Stimulated activated CD4-positive, alpha-beta T cell treated with anti-CD3 and anti-CD28 coated beads, Interleukin-4, amount 100 ng/mL, for 4 hours (primary cell): ENCODE data around the gene APC.
A peak's percentile ranks its signal among the peaks of the same experiment; 100 is the strongest.
"Not testable (repeated sequence)": the region's sequence is repeated elsewhere in the genome, so short reads cannot be mapped to it uniquely, and the experiment has no call there.

Experiments
- DNase-seq, 2 experiments: peaks; one replicate each; pipeline ENCODE4 v3.0.0-alpha.2; 2020

The APC gene

DNA sequence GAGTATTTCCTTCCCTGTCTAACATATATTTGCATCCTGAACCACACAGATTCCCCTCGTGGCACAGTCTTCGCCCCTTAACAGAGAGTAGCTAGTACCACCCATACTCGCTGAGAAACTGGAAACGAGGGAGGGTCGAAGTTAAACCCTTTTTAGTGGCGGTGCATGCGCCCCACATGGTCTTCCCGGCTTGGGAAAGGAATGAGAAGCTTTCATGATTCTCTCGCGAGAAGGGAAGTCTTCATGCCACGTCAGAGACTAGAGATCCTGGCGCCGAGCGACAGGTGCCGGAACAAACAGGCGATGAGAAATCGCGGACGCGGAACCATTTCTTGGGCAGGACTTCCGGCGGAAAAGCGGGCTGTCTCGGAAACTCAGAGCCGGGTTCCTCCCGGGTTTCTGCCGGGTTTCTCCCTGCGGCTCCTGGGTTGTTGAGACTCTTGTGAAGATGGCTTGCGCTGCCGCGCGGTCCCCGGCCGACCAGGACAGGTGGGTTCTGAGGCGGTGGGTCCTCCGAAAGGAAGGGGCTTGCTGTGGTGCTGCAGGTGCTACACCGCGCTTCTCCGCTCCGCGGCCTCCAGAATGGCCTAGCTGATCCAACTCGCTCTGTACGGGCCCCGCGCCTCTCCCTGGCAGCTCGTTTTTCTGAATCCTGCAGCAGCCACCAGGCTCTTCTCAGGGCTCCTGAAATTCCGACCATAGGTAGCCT is 123.4 kb downstream of the APC start, which contains the start of gene SRP19:
SRP19 (plus strand) TSS at position 359 of the 709 bp plus-strand sequence; CDS start at position 449, 90 bp downstream.
- peak; percentile 81 to 88 for DNase-seq

GRCh38 chr5:112861638-112861985 is 123.9 kb downstream of the APC start:
- no peak for DNase-seq

GRCh38 chr5:112862085-112862484 is 124.4 kb downstream of the APC start:
- no peak for DNase-seq

DNA sequence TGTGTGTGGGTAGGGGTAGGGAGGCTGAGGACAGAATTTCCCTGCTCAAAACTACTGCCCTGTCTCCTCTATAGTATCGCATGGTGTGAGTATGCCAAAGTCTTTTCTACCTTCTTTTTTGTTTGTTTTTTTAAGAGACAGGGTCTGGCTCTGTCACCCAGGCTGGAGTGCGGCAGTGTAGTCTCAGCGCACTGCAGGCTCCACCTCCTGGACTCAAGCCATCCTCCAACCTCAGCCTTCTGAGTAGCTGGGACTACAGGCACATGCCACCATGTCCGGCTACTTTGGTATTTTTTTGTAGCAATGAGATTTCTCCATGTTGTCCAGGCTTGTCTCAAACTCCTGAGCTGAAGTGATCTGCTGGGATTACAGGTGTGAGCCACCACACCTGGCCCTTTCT is 125.9 kb downstream of the APC start:
- DNase-seq, result no peak

DNA sequence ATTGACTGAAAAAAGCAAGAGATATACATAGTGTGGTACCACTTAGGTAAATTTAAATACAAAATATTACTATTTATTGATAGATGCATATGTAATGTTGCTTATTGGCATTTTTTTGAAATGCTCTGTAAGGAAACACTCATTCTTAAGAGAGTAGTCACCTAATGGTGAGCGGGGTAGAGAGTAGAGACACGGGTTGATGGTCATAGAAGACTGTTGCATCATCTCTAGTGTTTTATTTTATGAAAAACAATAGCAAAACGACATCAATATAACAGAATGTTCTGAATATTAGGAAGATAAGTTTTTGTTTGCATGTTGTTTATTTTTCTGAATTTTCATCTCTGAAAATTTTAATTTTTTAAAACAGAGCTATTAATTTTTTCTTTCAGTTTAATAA is 127.4 kb downstream of the APC start:
- no peak for DNase-seq

DNA sequence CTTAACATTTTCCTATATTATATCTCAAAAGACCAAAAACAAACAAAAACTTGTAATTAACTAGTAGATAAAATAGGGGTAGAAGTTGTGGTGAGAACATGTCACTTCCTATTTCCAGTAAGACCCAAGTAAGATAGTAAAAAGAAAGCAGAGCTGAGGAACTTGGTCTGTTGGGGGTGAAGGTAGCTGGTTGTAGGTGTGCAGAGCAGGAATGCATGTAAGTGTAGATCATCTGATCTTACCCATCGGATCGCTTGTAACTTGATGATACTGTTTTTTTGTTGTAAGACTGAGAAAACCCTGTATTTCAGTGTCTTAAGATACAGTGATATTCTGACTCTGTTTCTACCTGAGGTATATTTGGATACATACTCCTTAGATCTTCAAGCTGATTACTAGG is 129.1 kb downstream of the APC start:
- no peak for DNase-seq

DNA sequence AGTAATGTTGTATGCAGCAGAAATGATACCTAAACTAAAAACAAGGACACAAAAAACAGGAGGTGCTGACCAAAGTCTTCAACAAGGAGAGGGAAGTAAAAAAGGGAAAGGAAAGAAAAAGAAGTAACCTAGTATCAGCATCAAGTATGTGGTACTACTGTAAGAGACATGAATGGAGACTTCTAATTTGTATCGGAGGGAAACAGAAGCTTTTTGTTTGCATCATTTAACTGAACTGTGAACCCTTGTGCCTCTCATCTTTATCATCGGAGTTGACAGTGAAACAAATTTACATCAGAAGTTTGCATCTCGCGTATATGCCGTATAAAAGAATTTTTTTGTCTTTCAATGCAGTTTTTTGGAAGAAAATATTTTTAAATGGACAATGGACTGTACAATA is 129.7 kb downstream of the APC start:
- no peak for DNase-seq

DNA sequence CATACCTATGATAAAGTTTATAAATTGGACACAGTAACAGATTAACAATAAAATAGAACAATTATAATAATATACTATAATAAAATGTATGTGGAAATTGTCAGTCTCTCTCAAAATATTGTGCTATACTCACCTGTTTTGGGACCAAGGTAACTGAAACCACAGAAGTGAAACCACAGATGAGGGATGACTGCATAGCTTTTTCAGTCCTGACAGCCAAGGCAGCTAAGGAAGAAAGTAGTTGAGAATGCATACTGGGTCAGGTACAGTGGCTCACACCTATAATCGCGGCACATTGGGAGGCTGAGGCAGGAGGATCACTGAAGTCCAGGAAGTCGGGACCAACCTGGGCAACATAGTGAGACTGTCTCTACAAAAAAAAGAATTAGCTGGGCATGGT is 132.3 kb downstream of the APC start:
- no peak for DNase-seq

DNA sequence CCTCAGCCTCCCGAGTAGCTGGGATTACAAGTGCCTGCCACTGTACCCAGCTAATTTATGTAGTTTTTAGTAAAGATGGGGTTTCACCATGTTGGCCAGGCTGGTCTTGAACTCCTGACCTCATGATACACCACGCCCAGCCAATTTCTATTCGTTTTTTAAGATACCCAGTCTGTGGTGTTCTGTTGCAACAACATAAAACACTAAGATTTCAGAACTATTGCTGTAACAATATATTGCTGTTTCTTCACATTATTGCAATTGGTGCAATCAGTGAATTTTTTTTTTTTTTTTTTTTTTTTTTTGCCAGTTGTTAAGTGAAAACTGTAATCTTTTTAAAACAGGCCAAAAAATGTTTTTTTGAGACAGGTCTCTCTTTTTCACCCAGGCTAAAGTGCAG is 133.3 kb downstream of the APC start:
- DNase-seq, result no peak

DNA sequence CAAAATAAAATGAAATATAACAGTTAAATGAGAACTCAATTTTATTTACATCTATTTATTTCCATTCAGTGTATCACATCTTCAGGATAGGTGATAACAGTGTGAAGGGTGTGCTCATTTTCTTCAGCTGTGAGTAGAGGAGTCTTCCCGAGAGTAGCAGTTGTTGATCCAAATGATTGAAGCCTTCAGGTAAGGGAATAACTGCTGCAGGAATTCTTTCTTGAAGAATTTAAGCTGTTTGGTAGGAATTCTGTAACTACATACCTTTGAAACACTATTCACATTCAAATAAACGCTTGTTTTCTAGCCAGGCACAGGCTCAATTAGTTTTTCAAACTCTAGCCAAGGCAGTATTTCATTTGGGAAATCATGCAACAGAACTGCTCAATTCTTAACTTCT is 138.7 kb downstream of the APC start:
- no peak for DNase-seq

GRCh38 chr5:112878101-112878500 is 140.4 kb downstream of the APC start:
- DNase-seq, result no peak

GRCh38 chr5:112878760-112879159 is 141.1 kb downstream of the APC start:
- peak in 1 of 2 experiments; percentile 70 for DNase-seq

DNA sequence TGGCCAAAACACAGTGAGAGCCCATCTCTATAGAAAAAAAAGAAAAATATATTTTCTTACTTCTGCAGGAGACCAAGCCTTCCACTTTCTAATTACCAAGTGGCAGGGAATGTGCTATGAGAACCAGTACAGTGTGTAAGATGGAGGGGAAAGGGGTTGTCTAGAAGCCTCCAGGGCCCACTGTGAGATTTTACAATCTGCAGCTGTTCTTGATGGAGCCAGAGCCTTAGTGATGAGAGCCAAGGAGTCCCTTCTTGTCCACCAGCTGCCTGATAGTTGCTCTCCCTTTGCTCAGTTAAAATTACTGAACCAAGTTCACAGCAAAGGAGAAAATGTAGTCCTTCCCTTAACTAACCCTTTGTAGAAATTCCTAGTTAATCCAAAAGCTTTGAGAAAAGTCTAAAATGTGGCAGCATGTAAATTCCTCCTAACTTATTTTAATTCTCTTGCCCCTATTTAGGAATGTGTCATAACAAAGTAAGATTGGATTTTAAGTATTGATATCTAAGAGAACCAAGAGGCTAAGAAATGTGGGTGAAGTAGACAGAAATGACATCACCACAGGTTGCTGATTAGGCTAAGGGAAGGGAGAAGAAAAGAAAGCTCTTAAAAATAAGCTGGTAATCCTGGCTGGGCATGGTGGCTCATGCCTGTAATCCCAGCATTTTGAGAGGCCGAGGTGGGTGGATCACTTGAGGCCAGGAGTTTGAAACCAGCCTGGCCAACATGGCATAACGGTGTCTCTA is 142.7 kb downstream of the APC start:
- DNase-seq, result no peak

DNA sequence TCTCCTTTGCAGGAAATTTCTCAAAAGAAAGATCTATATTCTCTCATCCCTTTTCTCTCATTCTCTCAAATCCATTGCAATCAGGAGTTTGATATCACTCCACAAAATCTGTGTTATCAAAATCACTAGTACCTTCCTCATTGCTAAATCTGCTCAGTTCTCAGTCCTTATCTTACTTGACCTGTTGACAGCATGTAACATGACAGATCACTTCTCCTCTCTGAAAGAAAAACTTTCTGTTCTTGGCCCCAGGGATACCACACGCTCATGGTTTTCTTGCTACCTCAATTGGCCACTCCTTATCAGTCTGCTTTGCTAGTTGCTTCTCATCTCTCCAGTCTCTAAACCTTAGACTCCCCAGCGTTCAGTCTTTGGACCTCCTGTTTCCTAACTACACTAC is 145.5 kb downstream of the APC start:
- no peak for DNase-seq

GRCh38 chr5:112885001-112885400 is 147.3 kb downstream of the APC start:
- DNase-seq, result no peak

DNA sequence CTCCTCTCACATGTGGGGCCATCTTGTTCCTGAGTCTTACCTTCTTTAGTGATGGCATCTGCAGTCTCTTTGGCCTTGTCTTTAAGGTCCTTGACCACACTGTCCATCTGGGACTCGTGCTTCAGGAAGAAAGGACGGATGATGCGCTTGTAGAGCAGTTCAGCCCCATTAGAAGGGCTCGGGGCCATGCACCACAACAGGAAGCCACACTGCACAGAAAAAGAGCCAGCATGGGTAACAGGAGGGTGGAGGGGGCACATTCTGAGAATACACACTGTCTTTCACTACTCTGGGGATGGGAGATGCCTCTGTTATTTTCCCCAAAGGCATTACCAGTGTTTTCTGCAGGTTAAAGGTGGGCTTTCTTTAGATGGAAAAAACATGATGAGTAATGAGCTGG is 149.3 kb downstream of the APC start:
- DNase-seq, result no peak

DNA sequence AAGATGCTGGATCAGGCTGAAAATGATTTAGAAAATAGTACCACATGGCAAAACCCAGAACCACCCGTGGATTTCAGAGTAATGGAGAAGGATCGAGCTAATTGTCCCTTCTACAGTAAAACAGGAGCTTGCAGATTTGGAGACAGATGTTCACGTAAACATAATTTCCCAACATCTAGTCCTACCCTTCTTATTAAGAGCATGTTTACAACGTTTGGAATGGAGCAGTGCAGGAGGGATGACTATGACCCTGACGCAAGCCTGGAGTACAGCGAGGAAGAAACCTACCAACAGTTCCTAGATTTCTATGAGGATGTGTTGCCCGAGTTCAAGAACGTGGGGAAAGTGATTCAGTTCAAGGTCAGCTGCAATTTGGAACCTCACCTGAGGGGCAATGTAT is 154.4 kb downstream of the APC start:
- not testable (repeated sequence) for DNase-seq

GRCh38 chr5:112892776-112893175 is 155.1 kb downstream of the APC start:
- DNase-seq, result no peak

DNA sequence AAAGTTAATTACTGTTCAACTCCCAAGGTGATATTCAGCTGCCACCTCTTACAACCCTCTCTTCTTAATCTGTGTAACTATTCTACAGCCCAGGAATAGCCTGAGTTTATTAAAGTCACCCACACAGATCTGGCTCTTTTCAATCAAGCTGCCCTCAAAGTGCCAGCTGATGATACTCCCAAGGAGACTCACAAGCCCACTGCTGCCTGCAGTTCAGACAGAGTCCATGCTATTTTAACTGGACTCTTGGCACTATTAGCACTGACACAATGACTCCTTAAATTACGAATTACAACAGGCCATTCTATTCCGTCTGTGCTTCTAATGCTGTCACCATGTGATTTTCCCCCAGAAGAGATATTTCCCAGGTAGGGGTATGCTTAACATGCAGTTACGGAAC is 158.0 kb downstream of the APC start:
- DNase-seq, result no peak
